ENCODE measurements around the gene RASA3. TPM values are rescaled to one million over a fixed set of nuclear protein-coding genes. Genes with fewer than 3 reads are reported as not detected.
"Not testable (repeated sequence)": the region's sequence is repeated elsewhere in the genome, so short reads cannot be mapped to it uniquely, and the experiment has no call there.

The RASA3 gene
- total RNA-seq, 2 donors from 2014 or later: 4.4 to 7.2 TPM

DNA sequence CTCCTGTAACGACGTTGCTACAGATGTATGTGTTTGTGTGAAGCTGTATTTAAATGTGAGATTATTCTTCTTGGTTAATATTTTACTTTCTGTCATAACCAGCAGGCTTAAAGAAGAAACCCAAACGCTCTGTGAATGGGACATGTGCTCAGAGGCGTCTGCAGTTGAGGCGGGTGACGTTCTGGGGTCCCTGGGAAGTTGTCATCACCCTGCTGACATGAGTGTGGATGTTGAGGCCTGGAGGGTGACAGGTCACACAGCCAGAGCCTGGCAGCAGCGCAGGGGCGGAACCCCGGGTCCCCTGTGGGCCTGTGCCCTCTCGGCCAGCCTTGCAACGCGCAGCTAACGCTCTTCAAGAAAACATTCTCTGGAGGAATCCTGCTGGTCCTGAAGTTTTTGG is 16.6 kb downstream of the RASA3 start:
- H3K36me3 ChIP-seq: no peaks in the 10 kb centered on the region
- no peak overlapping the region for H3K27ac ChIP-seq
- no peaks in the 10 kb centered on the region for H3K9me3 ChIP-seq
- H3K4me1 ChIP-seq: no peaks in the 10 kb centered on the region
- DNase-seq: no peak
- TF ChIP-seq, protein P1, sequence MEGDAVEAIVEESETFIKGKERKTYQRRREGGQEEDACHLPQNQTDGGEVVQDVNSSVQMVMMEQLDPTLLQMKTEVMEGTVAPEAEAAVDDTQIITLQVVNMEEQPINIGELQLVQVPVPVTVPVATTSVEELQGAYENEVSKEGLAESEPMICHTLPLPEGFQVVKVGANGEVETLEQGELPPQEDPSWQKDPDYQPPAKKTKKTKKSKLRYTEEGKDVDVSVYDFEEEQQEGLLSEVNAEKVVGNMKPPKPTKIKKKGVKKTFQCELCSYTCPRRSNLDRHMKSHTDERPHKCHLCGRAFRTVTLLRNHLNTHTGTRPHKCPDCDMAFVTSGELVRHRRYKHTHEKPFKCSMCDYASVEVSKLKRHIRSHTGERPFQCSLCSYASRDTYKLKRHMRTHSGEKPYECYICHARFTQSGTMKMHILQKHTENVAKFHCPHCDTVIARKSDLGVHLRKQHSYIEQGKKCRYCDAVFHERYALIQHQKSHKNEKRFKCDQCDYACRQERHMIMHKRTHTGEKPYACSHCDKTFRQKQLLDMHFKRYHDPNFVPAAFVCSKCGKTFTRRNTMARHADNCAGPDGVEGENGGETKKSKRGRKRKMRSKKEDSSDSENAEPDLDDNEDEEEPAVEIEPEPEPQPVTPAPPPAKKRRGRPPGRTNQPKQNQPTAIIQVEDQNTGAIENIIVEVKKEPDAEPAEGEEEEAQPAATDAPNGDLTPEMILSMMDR (IDR thresholded peaks at IDR 0.05): no peak
- intact Hi-C loops (cut with DNase I): no loop called here
- peak overlapping the region; percentile 16 to 55 for H3K9ac ChIP-seq (ENCODE audit: low read depth in 2 of 2, low read length in 2 of 2)
- no peaks in the 10 kb centered on the region for H3K27me3 ChIP-seq
- H3K4me3 ChIP-seq: no peak overlapping the region

DNA sequence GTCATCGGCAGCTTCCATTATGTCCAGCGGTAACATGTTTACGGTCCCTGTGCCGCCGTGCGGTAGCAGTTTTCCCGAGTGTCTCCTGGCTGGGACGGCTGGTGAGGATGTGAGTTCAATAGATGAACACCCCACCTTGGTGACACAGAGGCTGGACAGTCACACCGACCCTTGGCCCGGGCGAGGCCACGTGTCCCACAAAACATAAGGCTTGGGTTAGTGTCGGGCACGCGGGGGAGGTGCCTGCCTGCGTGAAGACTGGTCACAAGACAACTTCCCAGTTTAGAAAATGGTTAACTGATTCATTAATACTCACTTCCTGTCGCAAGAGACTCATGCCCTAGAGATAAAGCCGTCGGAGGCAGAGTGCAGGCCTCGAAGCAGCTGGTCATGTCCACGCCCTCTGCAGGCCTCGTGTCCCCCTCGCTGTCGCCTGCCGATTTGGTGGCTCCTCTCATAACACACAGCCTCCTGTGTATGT is 17.2 kb downstream of the RASA3 start:
- Histone ChIP-seq H3K36me3 (no peaks in the 10 kb centered on the region), H3K4me1 (no peaks in the 10 kb centered on the region), H3K9me3 (no peaks in the 10 kb centered on the region), H3K9ac (ENCODE audit: low read depth in 2 of 2, low read length in 2 of 2) (peak overlapping the region in 1 of 2 donors; percentile 55), H3K4me3 (no peak overlapping the region), H3K27ac (peak overlapping the region; percentile 14), H3K27me3 (no peaks in the 10 kb centered on the region)
- DNase-seq: peak; percentile 65
- TF ChIP-seq, protein P1 (IDR thresholded peaks at IDR 0.05): no peak
- intact Hi-C loops (cut with DNase I): no loop called here

DNA sequence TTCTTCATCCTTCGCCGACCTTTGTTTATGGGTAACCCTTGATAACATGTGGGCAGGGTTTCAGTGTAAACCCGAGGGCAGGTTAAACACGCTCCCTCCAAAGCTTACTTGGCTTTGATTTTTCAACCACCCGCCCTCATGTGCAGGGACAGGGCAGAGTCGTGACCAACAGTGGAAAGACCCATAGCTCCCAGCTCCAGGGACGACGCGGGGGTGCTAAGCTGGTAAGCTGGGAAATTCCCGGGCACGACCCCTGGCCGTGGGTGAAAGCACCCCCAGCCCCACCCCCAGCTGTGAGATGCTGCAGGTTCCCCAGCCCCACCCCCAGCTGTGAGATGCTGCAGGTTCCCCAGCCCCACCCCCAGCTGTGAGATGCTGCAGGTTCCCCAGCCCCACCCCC is 17.8 kb downstream of the RASA3 start:
- H3K9ac ChIP-seq (ENCODE audit: low read depth in 2 of 2, low read length in 2 of 2); DNase-seq; H3K27ac ChIP-seq; H3K4me3 ChIP-seq; H3K4me1 ChIP-seq; intact Hi-C loops (cut with DNase I); H3K9me3 ChIP-seq; H3K27me3 ChIP-seq; H3K36me3 ChIP-seq: not testable (repeated sequence)

- intact Hi-C loops (cut with DNase I): no loop called here
- Histone ChIP-seq H3K27ac (no peak overlapping the region), H3K4me1 (no peaks in the 10 kb centered on the region), H3K36me3 (no peaks in the 10 kb centered on the region), H3K9ac (ENCODE audit: low read depth in 2 of 2, low read length in 2 of 2) (no peak overlapping the region), H3K27me3 (no peaks in the 10 kb centered on the region), H3K9me3 (no peaks in the 10 kb centered on the region), H3K4me3 (no peak overlapping the region)
- DNase-seq: no peak
- TF ChIP-seq, protein P1 (IDR thresholded peaks at IDR 0.05): no peak
These were observed 18.3 kb downstream of the RASA3 start for GRCh38 chr13:114114006-114114640.

DNA sequence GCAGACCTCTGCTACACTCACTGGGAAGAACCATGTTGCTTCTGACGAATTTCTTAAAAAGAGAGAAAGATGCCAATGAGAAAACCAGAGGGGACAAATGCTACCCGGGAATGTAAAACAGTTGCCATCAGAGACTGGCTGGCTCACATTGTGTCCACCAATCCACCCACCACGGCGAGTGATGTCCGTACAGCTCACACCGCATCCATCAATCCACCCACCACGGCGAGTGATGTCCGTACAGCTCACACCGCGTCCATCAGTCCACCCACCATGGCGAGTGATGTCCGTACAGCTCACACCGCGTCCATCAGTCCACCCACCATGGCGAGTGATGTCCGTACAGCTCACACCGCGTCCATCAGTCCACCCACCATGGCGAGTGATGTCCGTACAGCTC is 19.0 kb downstream of the RASA3 start:
- H3K27me3 ChIP-seq; H3K27ac ChIP-seq; H3K9ac ChIP-seq (ENCODE audit: low read depth in 2 of 2, low read length in 2 of 2); H3K4me1 ChIP-seq; intact Hi-C loops (cut with DNase I); DNase-seq; H3K36me3 ChIP-seq; H3K4me3 ChIP-seq; H3K9me3 ChIP-seq: not testable (repeated sequence)

GRCh38 chr13:114112826-114113322 is 19.5 kb downstream of the RASA3 start:
- Histone ChIP-seq H3K9ac (ENCODE audit: low read depth in 2 of 2, low read length in 2 of 2) (no peak overlapping the region), H3K27me3 (no peaks in the 10 kb centered on the region), H3K27ac (no peak overlapping the region), H3K36me3 (no peaks in the 10 kb centered on the region), H3K9me3 (no peaks in the 10 kb centered on the region), H3K4me1 (no peaks in the 10 kb centered on the region), H3K4me3 (no peak overlapping the region)
- intact Hi-C loops (cut with DNase I): no loop called here
- TF ChIP-seq, protein P1 (IDR thresholded peaks at IDR 0.05): no peak
- no peak for DNase-seq

Measured in colonic mucosa (tissue), 4 donors.